CD4-positive, alpha-beta T cell treated with Interleukin-4 for 1 hour (primary cell): Measurements from ENCODE around the gene SPEM2.

Experiments
- DNase-seq, 2 donors: peaks; one replicate each; pipeline ENCODE4 v3.0.0-alpha.2; 2020 to 2022

SPEM2 gene

GRCh38 chr17:7403977-7404736 lies 21.3 kb upstream of the SPEM2 start, which contains the start of gene TMEM256:
Gene TMEM256 (minus strand): TSS chr17:7404097. CDS start chr17:7404084, 13 bp downstream.
- DNase-seq = peak; percentile 97 to 98

DNA sequence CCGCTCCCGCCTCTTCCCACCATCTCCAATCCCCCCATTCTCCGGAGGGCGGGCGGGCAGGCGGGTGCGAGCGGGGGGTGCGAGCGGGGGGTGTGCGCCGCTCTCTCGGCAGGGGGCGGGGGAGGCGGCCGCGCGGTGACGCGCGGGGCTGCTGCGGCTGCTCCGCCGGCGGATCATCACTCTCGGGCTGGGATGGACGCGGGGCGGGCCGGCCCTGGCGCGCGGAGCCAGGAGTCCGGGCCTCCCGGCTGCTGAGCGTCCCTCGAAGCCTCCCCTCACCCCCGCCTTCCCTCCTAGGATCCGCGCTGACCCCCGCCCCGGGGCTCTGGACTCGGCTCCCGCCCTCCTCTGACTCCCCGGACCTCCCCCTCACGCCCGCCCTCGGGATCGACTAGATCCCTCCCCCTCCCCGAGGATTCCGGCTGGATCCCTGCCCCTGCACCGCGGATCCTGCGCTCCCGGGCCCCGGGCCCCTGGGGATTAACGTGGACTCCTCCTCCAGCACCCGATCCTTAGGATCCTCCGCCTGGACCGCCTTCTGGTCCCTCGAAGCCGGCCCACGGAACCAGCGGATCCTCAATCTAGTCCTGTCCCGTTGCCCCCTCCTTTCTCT lies 20.6 kb upstream of the SPEM2 start:
- peak in 1 of 2 donors; percentile 73 for DNase-seq

GRCh38 chr17:7405350-7406234 lies 19.8 kb upstream of the SPEM2 start:
- DNase-seq = no peak

DNA sequence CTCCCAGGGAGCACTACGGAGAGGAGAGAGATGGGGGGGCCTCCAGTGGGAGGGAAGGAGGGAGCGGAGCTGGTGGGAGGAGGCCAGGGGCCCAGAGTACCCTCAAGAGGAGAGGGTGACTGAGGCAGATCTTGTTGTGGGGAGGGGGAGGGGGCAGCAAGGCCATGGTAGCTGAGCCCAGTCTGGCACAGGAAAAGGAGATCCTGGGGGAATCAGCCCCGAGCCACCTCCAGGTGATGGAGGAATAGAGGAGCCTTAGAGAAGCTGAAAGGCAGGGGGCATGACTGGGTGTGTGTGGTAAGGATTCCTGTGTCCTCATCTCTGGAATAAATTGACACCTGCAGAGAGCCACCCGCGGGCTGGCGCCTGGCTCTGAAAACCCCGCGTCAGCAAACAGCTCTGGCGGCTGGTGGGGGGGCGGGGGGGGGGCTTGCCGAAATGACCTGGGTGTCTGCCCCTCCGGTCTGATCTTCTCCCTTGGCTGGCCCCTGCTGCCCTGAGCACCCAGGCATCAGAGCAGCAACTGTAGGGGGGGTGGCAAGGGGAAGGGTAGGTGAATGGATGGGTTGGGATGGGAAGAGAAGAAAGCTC lies 19.1 kb upstream of the SPEM2 start:
- no peak for DNase-seq

- DNase-seq = no peak
Measured at GRCh38 chr17:7407082-7407481, 18.3 kb upstream of the SPEM2 start.

- DNase-seq = no peak
Measured at GRCh38 chr17:7407485-7408251, 17.7 kb upstream of the SPEM2 start, which contains the start of gene NLGN2. Gene NLGN2 (plus strand): TSS chr17:7407845. CDS start chr17:7408256, 411 bp downstream.

DNA sequence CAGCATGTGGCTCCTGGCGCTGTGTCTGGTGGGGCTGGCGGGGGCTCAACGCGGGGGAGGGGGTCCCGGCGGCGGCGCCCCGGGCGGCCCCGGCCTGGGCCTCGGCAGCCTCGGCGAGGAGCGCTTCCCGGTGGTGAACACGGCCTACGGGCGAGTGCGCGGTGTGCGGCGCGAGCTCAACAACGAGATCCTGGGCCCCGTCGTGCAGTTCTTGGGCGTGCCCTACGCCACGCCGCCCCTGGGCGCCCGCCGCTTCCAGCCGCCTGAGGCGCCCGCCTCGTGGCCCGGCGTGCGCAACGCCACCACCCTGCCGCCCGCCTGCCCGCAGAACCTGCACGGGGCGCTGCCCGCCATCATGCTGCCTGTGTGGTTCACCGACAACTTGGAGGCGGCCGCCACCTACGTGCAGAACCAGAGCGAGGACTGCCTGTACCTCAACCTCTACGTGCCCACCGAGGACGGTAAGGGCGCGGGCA lies 17.1 kb upstream of the SPEM2 start:
- peak; percentile 45 to 46 for DNase-seq

- no peak for DNase-seq
Measured at GRCh38 chr17:7408863-7409262, 16.6 kb upstream of the SPEM2 start.

DNA sequence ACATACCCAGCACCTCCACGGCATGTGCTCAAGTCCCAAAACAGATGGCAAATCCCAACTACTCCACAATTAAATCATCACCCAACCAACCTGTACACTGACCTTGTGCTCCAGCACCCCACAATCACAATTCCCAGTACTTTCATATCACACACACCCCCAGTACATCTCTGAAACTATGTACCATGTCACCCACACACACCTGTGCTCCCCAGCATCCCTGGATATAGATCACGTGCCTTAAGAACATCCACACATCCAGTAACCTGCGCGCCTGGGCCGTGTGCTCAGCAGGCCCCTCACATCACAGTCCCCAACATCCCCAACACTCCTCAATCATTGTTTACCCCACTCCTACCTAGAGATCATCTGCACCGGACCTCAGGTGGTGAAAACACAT lies 15.7 kb upstream of the SPEM2 start:
- no peak for DNase-seq

DNA sequence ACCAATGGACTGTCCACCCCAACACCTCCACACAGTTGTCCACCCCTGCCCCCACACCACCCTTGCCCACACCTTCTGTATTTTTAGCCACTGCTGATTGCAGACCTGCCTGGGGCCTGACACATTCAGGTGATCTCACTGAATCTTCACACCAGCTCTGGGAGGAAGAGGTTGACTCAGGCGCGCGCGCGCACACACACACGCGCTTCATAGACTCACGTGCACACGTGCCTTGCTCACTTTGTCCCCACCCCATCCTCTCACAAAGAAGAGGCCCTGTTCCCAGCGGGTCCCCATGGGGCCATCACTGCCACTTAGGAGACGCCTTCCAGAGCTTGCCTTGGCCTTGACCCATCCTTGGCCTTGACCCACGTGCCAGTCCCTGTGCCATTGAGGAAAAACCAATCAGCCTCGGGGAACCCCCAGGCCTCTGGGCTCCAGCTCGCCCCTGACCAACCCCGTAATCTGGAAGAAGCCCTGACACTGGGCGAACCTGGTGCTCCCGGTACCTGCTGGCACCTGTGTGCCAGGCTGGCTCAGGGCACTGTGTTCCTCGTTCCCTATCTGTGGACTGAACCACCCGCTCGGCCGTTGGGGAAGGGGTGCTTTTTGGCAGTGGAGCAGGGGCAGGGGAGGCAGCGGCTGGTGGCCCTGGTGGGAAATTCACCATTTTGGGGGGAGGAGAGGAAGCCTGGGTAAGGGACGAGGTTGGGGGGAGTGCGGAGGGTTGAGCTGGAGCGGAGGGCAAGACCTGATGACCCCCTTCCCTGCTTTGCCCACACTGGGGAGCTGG lies 14.6 kb upstream of the SPEM2 start:
- no peak for DNase-seq

GRCh38 chr17:7411427-7411750 lies 14.0 kb upstream of the SPEM2 start:
- DNase-seq = no peak

DNA sequence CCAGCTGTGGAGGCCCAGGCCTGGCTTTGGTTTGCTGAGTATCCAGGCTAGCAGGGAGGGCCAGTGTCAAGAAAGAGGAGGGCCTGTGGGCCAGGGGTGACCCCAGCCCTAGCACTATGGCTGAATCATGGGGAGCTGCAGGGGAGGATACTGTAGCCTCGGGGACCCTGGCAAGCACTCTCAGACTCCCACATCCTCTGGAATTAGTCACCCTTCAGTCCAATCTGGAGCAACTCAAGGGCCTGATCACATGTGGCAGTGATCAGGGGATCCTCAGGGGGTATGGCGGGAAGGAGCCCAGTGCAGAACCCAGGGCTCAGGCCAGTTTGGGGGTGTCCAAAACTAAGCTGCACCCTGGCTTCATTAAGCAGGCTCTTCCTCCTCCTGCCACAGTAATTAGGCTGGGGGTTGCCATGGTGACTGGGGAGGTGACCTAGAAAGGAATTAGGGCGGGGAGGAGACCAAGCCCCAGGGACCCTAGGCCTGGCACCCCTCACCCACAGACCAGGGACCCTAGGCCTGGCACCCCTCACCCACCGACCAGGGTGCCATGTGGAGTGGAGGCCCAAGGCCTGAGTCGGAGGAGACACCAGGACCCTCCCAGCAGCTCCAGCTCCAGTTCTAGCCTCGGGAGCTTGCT lies 11.9 kb upstream of the SPEM2 start:
- DNase-seq = no peak

DNA sequence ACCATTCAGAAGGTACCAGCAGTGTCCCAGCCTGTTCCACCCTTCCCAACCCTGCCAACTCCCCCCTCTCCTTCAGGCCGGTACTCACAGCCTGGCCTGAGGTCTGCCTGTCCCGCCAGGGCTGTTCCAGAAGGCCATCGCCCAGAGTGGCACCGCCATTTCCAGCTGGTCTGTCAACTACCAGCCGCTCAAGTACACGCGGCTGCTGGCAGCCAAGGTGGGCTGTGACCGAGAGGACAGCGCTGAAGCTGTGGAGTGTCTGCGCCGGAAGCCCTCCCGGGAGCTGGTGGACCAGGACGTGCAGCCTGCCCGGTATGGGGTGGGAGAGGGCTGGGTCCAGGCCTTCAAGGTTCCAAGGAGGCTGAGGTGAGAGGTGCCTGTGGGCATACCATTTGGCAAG lies 10.6 kb upstream of the SPEM2 start:
- no peak for DNase-seq

- no peak for DNase-seq
Measured at GRCh38 chr17:7415784-7416183, 9.6 kb upstream of the SPEM2 start.

DNA sequence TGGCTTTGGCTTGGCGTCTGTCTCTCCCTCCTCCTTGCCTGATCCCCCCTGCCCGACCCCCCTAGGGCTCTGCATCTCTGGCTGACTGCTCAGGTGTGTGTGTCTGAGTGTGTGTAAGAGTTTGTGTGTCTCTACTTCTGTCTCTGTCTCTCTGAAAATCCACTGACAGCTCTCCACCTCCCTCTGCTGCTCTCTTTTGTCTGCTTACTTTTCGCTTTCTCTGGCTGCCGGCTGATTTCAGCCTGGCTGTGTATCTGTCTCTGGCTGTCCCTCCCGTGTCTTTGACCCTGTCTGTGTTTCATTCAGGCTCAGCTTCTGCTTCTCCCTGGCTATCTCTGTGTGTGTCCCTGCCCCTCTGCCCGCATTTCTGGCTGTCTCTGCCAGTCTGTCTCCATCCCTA lies 9.1 kb upstream of the SPEM2 start:
- no peak for DNase-seq

- no peak for DNase-seq
Measured at GRCh38 chr17:7417056-7417655, 8.3 kb upstream of the SPEM2 start.

- DNase-seq = no peak
Measured at GRCh38 chr17:7418472-7419152, 6.8 kb upstream of the SPEM2 start.

GRCh38 chr17:7419819-7420610 lies 5.4 kb upstream of the SPEM2 start, which contains the start of gene SPEM1:
Gene SPEM1 (plus strand): TSS chr17:7420324. CDS start chr17:7420385, 61 bp downstream.
- DNase-seq = no peak

- no peak for DNase-seq
Measured at GRCh38 chr17:7421186-7421585, 4.2 kb upstream of the SPEM2 start.
